HUES48 (cell line): ENCODE data around the gene GDPD4.
"Not testable (repeated sequence)": the region's sequence is repeated elsewhere in the genome, so short reads cannot be mapped to it uniquely, and the experiment has no call there.

Source experiments
- H3K27ac ChIP-seq: one replicate; pipeline ENCODE4 v1.7.0; 2013; ENCODE audit warnings: low read depth, low read length, inconsistent platforms
- H3K27me3 ChIP-seq: 2 replicates; pipeline ENCODE4 v1.6.1; 2013; ENCODE audit warnings: mild to moderate bottlenecking, low read length; ENCODE audit not compliant: control insufficient read depth, insufficient read depth
- H3K36me3 ChIP-seq: 2 replicates; pipeline ENCODE4 v1.6.1; 2013; ENCODE audit warnings: low read length; ENCODE audit not compliant: control insufficient read depth, insufficient read depth
- H3K4me1 ChIP-seq: 2 replicates; pipeline ENCODE4 v1.6.1; 2013; ENCODE audit warnings: mild to moderate bottlenecking, low read length; ENCODE audit not compliant: control insufficient read depth, insufficient read depth
- H3K4me3 ChIP-seq: 2 replicates; pipeline ENCODE4 v1.5.1; 2013; ENCODE audit warnings: mild to moderate bottlenecking, low read depth, low read length
- H3K9ac ChIP-seq: 2 replicates; pipeline ENCODE4 v1.6.1; 2013; ENCODE audit warnings: mild to moderate bottlenecking, low read depth, low read length, moderate library complexity
- H3K9me3 ChIP-seq: 2 replicates; pipeline ENCODE4 v1.6.1; 2013; ENCODE audit warnings: low read length; ENCODE audit not compliant: control insufficient read depth, insufficient read depth

The GDPD4 gene

GRCh38 chr11:77318600-77318999, 17.1 kb upstream of the GDPD4 start:
- Histone ChIP-seq H3K36me3 (peaks cover 25% of the 10 kb centered on the region), H3K4me1 (no peaks in the 10 kb centered on the region), H3K4me3 (no peak overlapping the region), H3K9me3 (no peaks in the 10 kb centered on the region), H3K27me3 (no peaks in the 10 kb centered on the region), H3K27ac (no peak overlapping the region), H3K9ac (no peak overlapping the region)

- Histone ChIP-seq H3K9me3 (no peaks in the 10 kb centered on the region), H3K4me3 (no peak overlapping the region), H3K9ac (no peak overlapping the region), H3K27me3 (no peaks in the 10 kb centered on the region), H3K4me1 (no peaks in the 10 kb centered on the region), H3K27ac (no peak overlapping the region), H3K36me3 (peaks cover 8% of the 10 kb centered on the region)
These were observed 15.4 kb upstream of the GDPD4 start for GRCh38 chr11:77316733-77317342.

DNA sequence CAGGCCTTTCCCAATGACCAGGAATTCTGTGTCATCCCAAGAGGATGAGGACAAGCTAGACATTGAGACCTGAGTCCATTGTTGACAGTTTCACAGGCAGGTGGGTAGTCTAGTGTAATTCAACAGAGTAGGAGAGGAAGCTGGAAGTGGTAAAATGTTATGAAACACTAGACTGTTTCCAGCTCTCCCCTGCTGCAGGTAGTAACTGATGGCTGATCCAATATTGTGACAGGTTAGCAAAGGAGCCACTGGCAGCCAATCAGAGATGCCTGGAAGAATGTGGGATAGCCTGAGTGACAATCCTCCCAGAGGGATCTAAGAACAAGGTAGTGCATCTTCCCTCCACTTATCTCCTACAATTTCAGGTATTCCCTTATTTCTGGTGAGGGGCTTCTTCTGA, 10.6 kb upstream of the GDPD4 start:
- no peaks in the 10 kb centered on the region for H3K27me3 ChIP-seq

DNA sequence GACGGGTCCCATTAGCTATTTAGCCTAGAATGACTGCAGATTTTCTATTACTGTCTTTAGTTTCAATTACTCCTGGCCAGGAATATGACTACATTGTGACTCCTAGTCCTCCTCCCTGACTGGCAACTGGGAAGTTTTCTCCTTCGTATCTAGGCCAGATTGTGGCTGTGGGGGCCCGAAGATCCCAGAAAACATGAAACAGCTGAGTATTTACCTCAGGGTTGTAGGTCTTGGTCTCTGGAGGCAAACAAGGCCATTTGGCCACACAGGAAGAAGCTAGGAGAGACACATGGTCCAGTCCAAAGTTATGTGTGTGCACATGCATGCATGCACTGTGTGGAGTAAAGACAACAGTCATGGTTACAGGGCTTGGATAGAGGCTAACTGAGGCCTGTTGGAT, 10.2 kb upstream of the GDPD4 start:
- Histone ChIP-seq H3K4me1 (0 out of 2 replicates have a peak, but pooled peaks cover 5% of the 10 kb centered on the region), H3K27me3 (no peaks in the 10 kb centered on the region), H3K27ac (no peak overlapping the region), H3K4me3 (no peak overlapping the region), H3K36me3 (no peaks in the 10 kb centered on the region), H3K9me3 (no peaks in the 10 kb centered on the region), H3K9ac (no peak overlapping the region)

More for the DNA sequence above, 10.6 kb upstream of the GDPD4 start:
- Histone ChIP-seq H3K4me1 (0 out of 2 replicates have a peak, but pooled peaks cover 5% of the 10 kb centered on the region), H3K36me3 (no peaks in the 10 kb centered on the region), H3K9ac (no peak overlapping the region), H3K9me3 (no peaks in the 10 kb centered on the region), H3K4me3 (no peak overlapping the region), H3K27ac (no peak overlapping the region)

- H3K27me3 ChIP-seq = no peaks in the 10 kb centered on the region
- H3K9me3 ChIP-seq = no peaks in the 10 kb centered on the region
- 0 out of 2 replicates have a peak, but pooled peaks cover 5% of the 10 kb centered on the region for H3K4me1 ChIP-seq
- H3K36me3 ChIP-seq = no peaks in the 10 kb centered on the region
- H3K27ac ChIP-seq = no peak overlapping the region
- H3K9ac ChIP-seq = no peak overlapping the region
- H3K4me3 ChIP-seq = no peak overlapping the region
These were observed 9.2 kb upstream of the GDPD4 start for GRCh38 chr11:77310721-77311120.

DNA sequence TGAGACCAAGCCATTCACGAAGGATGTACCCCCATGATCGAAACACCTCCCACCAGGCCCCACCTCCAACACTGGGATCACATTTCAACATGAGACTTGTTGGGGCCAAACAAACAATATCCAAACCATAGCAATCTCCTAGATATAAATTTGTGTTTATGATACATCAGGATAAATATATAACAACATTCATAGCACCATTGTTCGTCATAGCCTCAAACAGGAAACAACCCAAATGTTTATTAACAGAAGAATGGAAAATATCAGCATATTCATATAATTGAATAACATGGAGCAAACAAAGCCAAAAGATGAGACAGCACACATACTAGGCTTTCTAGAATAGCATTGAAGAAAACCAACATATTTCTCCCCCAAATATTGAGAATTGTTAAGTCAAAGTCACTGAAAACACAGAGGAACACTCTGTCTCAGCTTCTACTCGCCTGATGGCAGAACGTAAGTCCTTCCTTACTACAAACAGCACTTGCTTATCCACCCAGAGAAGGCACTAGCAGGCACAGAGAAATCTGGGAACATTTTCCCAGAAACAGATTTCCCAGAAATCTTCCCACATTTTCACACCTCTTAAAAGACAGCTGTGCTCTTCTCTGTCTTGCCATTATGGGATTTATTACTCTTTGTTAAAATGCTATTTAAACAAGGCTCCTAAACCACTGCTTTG, 8.1 kb upstream of the GDPD4 start:
- Histone ChIP-seq H3K36me3 (no peaks in the 10 kb centered on the region), H3K4me1 (0 out of 2 replicates have a peak, but pooled peaks cover 5% of the 10 kb centered on the region)

DNA sequence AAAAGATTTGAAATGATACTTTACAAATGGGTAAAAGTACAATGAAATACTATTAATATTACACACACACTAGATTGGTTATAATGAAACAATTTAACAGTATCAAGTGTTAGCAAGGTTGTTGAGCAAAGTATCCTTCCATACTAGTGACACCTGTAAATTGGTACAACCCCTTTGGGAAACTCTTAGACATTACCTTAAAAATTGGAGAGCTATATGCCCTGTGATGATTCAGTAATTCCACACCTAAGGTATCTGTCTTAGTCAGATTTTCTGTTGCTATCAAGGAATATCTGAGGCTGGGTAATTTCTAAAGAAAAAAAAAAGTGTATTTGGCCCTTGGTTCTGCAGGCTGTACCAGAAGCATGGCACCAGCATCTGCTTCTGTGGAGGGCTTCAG, 7.4 kb upstream of the GDPD4 start:
- Histone ChIP-seq H3K4me1 (0 out of 2 replicates have a peak, but pooled peaks cover 5% of the 10 kb centered on the region), H3K9me3 (no peaks in the 10 kb centered on the region), H3K36me3 (no peaks in the 10 kb centered on the region), H3K27ac (no peak overlapping the region), H3K27me3 (no peaks in the 10 kb centered on the region), H3K4me3 (no peak overlapping the region), H3K9ac (no peak overlapping the region)

More for the DNA sequence above, 8.1 kb upstream of the GDPD4 start:
- no peak overlapping the region for H3K9ac ChIP-seq
- no peaks in the 10 kb centered on the region for H3K9me3 ChIP-seq
- H3K4me3 ChIP-seq = no peak overlapping the region
- no peak overlapping the region for H3K27ac ChIP-seq
- no peaks in the 10 kb centered on the region for H3K27me3 ChIP-seq

- no peaks in the 10 kb centered on the region for H3K27me3 ChIP-seq
- no peak overlapping the region for H3K9ac ChIP-seq
- H3K36me3 ChIP-seq = no peaks in the 10 kb centered on the region
- H3K27ac ChIP-seq = no peak overlapping the region
- H3K4me1 ChIP-seq = no peaks in the 10 kb centered on the region
- no peak overlapping the region for H3K4me3 ChIP-seq
- H3K9me3 ChIP-seq = no peaks in the 10 kb centered on the region
These were observed 1.8 kb upstream of the GDPD4 start for GRCh38 chr11:77303328-77303727.

DNA sequence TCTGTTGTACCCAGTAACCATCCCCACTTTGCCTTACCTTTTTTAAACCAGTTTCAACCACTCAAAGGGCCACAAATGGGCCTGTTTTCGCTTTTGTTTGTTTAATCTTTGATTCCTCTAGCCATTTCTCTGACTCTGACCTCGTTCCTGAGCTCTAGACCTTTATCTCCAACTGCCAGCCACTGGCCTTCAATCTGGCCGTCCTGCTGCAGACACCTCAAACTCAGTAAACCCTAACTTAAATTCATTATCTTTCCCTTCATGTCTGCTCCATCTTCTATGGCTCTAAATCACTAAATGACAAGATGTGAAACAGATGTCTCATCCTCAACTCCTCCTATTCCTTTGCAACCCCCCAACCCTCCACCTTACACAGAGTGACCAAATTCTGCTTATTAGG, 1.3 kb upstream of the GDPD4 start:
- no peaks in the 10 kb centered on the region for H3K36me3 ChIP-seq
- no peak overlapping the region for H3K4me3 ChIP-seq
- H3K27me3 ChIP-seq = no peaks in the 10 kb centered on the region
- no peaks in the 10 kb centered on the region for H3K4me1 ChIP-seq
- H3K27ac ChIP-seq = no peak overlapping the region
- H3K9me3 ChIP-seq = no peaks in the 10 kb centered on the region
- no peak overlapping the region for H3K9ac ChIP-seq

DNA sequence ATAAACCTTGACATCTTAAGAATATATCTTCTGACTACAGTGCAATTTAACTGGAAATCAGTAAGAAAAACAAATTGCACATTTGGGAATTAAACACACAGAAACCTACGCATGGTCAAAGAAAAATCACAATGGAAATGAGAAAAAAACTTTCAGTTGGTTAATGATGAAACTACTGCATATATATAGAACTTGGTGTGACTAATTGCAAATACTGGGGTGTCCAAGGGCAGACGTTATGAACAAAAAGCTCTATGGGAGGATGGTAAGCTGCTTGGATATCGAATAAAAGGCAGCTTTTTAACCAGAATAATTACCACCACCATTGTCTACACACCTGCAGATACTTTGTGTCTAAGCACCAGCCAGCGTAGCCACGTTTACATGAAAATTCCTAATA, 791 bp downstream of the GDPD4 start:
- Histone ChIP-seq H3K36me3 (no peaks in the 10 kb centered on the region), H3K9ac (no peak overlapping the region), H3K4me1 (no peaks in the 10 kb centered on the region), H3K27me3 (no peaks in the 10 kb centered on the region), H3K27ac (no peak overlapping the region), H3K9me3 (no peaks in the 10 kb centered on the region), H3K4me3 (no peak overlapping the region)

GRCh38 chr11:77300028-77300427, 1.5 kb downstream of the GDPD4 start:
- not testable (repeated sequence) for H3K9ac ChIP-seq, H3K4me3 ChIP-seq, H3K36me3 ChIP-seq, H3K27me3 ChIP-seq, H3K4me1 ChIP-seq, H3K9me3 ChIP-seq, H3K27ac ChIP-seq
